Mononuclear cell (primary cell): ENCODE results near the gene TEX35. TPM values are rescaled to one million over a fixed set of nuclear protein-coding genes. Genes with fewer than 3 reads are reported as not detected.

Source experiments
- H3K27me3 ChIP-seq: 2 replicates; pipeline ENCODE4 v1.6.0; 2011; ENCODE audit warnings: low read length, control low read depth; ENCODE audit not compliant: insufficient read depth
- H3K4me1 ChIP-seq: 2 replicates; pipeline ENCODE4 v1.5.1; 2011; ENCODE audit warnings: mild to moderate bottlenecking, low read length, control low read depth; ENCODE audit not compliant: insufficient read depth
- H3K4me3 ChIP-seq: 2 replicates; pipeline ENCODE4 v1.5.1; 2011; ENCODE audit warnings: mild to moderate bottlenecking, low read length, moderate library complexity
- H3K9me3 ChIP-seq: 2 replicates; pipeline ENCODE4 v1.5.1; 2011; ENCODE audit warnings: low read depth, mild to moderate bottlenecking, control low read depth, low read length
- total RNA-seq: library from RNA; depleted of rRNA; stranded (reverse); fragments of >200 nt; gene quantifications from one replicate; pipeline ENCODE4 v1.2.3, GENCODE V29; 2012

TEX35 gene
- under 0.01 TPM for total RNA-seq

GRCh38 chr1:178512566-178513277 is at the start of gene TEX35:
TSS of gene TEX35 (plus strand) at chr1:178513109. CDS start at chr1:178513189, 80 bp downstream.
- no peak within 1 kb of the TSS for H3K4me3 ChIP-seq
- H3K27me3 ChIP-seq: no peaks in the 10 kb centered on the region
- no peaks in the 10 kb centered on the region for H3K4me1 ChIP-seq
- H3K9me3 ChIP-seq: no peaks in the 10 kb centered on the region

- Histone ChIP-seq H3K4me3 (no peak overlapping the region), H3K4me1 (no peaks in the 10 kb centered on the region), H3K9me3 (no peaks in the 10 kb centered on the region), H3K27me3 (no peaks in the 10 kb centered on the region)
Measured at GRCh38 chr1:178464141-178464540, 48.8 kb upstream of the TEX35 start.

GRCh38 chr1:178464566-178464965 is 48.3 kb upstream of the TEX35 start:
- Histone ChIP-seq H3K4me3 (no peak overlapping the region), H3K27me3 (no peaks in the 10 kb centered on the region), H3K9me3 (no peaks in the 10 kb centered on the region), H3K4me1 (no peaks in the 10 kb centered on the region)

- Histone ChIP-seq H3K27me3 (no peaks in the 10 kb centered on the region), H3K9me3 (no peaks in the 10 kb centered on the region), H3K4me3 (no peak overlapping the region), H3K4me1 (no peaks in the 10 kb centered on the region)
Measured at GRCh38 chr1:178465011-178465410, 47.9 kb upstream of the TEX35 start.

GRCh38 chr1:178467837-178468236 is 45.1 kb upstream of the TEX35 start:
- H3K4me3 ChIP-seq: no peak overlapping the region
- no peaks in the 10 kb centered on the region for H3K9me3 ChIP-seq
- no peaks in the 10 kb centered on the region for H3K27me3 ChIP-seq
- no peaks in the 10 kb centered on the region for H3K4me1 ChIP-seq

GRCh38 chr1:178470411-178470960 is 42.4 kb upstream of the TEX35 start:
- Histone ChIP-seq H3K4me3 (no peak overlapping the region), H3K4me1 (no peaks in the 10 kb centered on the region), H3K27me3 (no peaks in the 10 kb centered on the region), H3K9me3 (no peaks in the 10 kb centered on the region)

- Histone ChIP-seq H3K4me1 (no peaks in the 10 kb centered on the region), H3K27me3 (no peaks in the 10 kb centered on the region), H3K4me3 (no peak overlapping the region), H3K9me3 (no peaks in the 10 kb centered on the region)
Measured at GRCh38 chr1:178472531-178472930, 40.4 kb upstream of the TEX35 start.

GRCh38 chr1:178477373-178477772 is 35.5 kb upstream of the TEX35 start:
- Histone ChIP-seq H3K4me3 (no peak overlapping the region), H3K4me1 (no peaks in the 10 kb centered on the region), H3K9me3 (no peaks in the 10 kb centered on the region), H3K27me3 (no peaks in the 10 kb centered on the region)

- no peaks in the 10 kb centered on the region for H3K27me3 ChIP-seq
- no peak overlapping the region for H3K4me3 ChIP-seq
- H3K4me1 ChIP-seq: no peaks in the 10 kb centered on the region
- H3K9me3 ChIP-seq: no peaks in the 10 kb centered on the region
Measured at GRCh38 chr1:178477841-178478240, 35.1 kb upstream of the TEX35 start.

- no peaks in the 10 kb centered on the region for H3K9me3 ChIP-seq
- H3K27me3 ChIP-seq: no peaks in the 10 kb centered on the region
- no peak overlapping the region for H3K4me3 ChIP-seq
- peaks cover 7% of the 10 kb centered on the region for H3K4me1 ChIP-seq
Measured at GRCh38 chr1:178483251-178483957, 29.5 kb upstream of the TEX35 start.

- peaks cover 7% of the 10 kb centered on the region for H3K4me1 ChIP-seq
- H3K27me3 ChIP-seq: no peaks in the 10 kb centered on the region
- no peaks in the 10 kb centered on the region for H3K9me3 ChIP-seq
- no peak overlapping the region for H3K4me3 ChIP-seq
Measured at GRCh38 chr1:178484698-178485225, 28.1 kb upstream of the TEX35 start.

GRCh38 chr1:178485541-178485981 is 27.3 kb upstream of the TEX35 start:
- H3K4me1 ChIP-seq: peaks cover 7% of the 10 kb centered on the region
- no peak overlapping the region for H3K4me3 ChIP-seq
- H3K9me3 ChIP-seq: no peaks in the 10 kb centered on the region
- no peaks in the 10 kb centered on the region for H3K27me3 ChIP-seq

- Histone ChIP-seq H3K4me3 (no peak overlapping the region), H3K4me1 (peaks cover 7% of the 10 kb centered on the region), H3K27me3 (no peaks in the 10 kb centered on the region), H3K9me3 (no peaks in the 10 kb centered on the region)
Measured at GRCh38 chr1:178486100-178487069, 26.5 kb upstream of the TEX35 start.

GRCh38 chr1:178487070-178487615 is 25.8 kb upstream of the TEX35 start:
- H3K9me3 ChIP-seq: no peaks in the 10 kb centered on the region
- H3K4me1 ChIP-seq: peaks cover 7% of the 10 kb centered on the region
- H3K27me3 ChIP-seq: no peaks in the 10 kb centered on the region
- H3K4me3 ChIP-seq: no peak overlapping the region
